GM20431 (cell line): ENCODE measurements around the gene SMTN.
"Not testable (repeated sequence)": the region's sequence is repeated elsewhere in the genome, so short reads cannot be mapped to it uniquely, and the experiment has no call there.

Experiments used
- in situ Hi-C: fragments of 300-500 bp; cut with MseI, MboI; formaldehyde crosslinking; loops from one replicate; pipeline ENCODE4 v1.15.0; 2020; ENCODE audit warnings: low sequenced_read_pairs; ENCODE audit not compliant: unreplicated experiment

SMTN gene

DNA sequence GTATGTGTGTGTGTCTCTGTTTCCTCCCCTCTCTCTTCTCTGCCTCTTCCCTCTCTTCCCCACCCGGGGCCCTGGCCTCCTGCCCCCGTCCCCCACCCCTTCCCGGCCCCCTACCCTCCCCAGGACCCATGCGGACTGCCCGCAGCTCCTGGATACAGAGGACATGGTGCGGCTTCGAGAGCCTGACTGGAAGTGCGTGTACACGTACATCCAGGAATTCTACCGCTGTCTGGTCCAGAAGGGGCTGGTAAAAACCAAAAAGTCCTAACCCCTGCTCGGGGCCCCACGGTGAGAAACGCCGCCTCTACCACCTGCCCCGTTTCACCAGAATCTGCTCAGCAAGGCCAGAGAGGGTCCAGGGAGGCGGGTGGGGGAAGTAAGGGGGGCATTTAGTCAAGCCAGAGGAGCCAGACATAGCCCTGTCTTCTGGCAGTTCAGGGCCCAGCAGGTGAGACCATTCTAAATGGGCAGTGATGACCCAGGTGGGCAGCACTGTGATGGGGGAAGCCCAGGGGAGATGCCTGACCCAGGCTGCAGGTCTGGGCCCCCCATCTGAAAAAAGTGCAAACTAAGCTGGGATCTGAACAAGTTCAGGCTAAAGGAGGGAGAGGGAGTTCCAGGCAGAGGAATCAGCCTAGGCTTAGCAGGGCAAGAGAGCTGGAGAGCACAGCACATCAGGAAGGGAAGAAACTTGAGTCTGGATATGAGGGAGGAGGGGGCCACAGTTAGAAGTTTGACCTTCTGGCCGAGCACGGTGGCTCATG is 19.8 kb downstream of the SMTN start:
- in situ Hi-C loops: no loop called here

- in situ Hi-C loops: no loop called here
These were observed 21.4 kb downstream of the SMTN start for GRCh38 chr22:31102441-31103081.

- in situ Hi-C loops: no loop called here
These were observed 22.0 kb downstream of the SMTN start for GRCh38 chr22:31103111-31103510.

DNA sequence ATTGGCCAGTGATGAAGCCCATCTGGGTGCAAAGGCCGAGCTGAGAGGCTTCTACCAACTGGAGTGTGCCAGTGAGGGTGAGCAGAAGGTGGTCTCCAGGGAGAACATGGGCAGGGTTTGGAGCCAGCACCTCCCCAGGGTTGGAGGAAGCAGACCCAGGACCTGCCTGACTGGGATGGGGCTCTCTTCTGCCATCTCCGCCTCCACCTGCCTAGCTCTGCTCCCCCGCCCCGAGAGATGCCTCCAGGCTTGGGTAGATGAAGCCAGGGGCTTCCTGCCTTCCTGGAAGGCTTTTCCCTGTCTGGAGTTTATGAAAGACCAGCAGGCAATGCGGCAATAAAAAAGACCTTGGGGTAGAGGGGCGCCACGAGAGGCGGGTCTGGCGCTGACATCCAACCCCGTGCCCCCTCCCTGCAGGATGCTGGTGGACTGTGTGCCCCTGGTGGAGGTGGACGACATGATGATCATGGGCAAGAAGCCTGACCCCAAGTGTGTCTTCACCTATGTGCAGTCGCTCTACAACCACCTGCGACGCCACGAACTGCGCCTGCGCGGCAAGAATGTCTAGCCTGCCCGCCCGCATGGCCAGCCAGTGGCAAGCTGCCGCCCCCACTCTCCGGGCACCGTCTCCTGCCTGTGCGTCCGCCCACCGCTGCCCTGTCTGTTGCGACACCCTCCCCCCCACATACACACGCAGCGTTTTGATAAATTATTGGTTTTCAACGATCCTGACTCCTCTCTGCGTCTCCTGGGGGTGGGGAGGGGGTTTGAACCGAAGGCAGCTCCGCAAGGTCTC is 23.0 kb downstream of the SMTN start:
- in situ Hi-C loops: no loop called here

- in situ Hi-C loops: no loop called here
These were observed 23.8 kb downstream of the SMTN start for GRCh38 chr22:31104869-31105268.

- in situ Hi-C loops: no loop called here
These were observed 24.3 kb downstream of the SMTN start for GRCh38 chr22:31105282-31105929.

DNA sequence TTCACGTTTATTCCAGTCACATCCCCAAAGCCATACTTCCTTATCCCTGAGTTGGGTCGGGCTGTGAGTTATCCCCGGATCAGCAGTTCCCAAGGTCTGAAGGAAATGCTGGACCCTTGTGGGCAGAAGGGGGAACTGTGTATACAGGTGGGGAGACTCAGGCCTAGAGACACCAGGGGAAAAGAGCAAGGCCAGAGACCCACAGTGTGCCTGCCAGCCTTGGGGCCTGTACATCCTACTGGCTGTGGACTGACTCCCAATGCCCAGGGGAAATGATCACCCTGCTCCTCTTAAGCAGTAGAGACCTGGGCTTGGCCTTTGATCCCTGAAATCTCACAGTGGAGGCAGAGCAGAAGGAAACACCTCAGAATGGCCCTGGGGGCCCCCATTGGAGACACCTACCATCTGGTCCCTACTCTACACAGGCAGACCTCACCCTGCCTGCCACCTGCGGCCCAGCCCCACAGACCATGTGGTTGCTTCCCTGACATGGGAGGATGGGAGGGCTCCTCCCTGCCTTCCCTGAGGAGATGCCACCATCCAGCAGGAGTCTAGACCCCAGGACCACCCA is 25.0 kb downstream of the SMTN start:
- in situ Hi-C loops: no loop called here

DNA sequence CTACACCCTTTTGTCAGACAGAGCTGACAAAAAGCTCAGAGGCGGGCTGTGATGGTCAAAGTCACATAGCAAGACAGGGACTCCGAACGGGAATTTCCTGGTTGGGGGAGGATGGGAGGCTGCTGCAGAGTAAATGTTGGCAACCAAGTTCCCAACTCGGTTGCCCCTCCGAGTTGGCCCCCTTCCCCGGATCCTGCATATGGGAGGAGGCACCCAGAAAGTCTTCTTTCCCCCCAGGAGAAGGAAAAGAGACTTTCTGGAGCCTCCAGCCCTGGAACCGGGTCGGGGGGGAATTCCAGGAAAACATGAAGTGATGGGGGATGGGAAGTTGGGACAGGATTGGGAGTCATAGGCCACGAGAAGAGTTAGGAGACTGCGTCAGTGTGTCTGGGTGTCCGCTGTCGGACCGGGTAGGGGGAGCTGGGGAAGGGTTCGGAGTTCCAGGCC is 25.6 kb downstream of the SMTN start:
- in situ Hi-C loops: no loop called here

- in situ Hi-C loops: no loop called here
These were observed 26.2 kb downstream of the SMTN start, which contains the start of gene SELENOM for GRCh38 chr22:31107178-31107893. Gene SELENOM (minus strand): TSS chr22:31107568. CDS start chr22:31107505, 63 bp downstream.

- in situ Hi-C loops: no loop called here
These were observed 26.7 kb downstream of the SMTN start for GRCh38 chr22:31107894-31108218.

DNA sequence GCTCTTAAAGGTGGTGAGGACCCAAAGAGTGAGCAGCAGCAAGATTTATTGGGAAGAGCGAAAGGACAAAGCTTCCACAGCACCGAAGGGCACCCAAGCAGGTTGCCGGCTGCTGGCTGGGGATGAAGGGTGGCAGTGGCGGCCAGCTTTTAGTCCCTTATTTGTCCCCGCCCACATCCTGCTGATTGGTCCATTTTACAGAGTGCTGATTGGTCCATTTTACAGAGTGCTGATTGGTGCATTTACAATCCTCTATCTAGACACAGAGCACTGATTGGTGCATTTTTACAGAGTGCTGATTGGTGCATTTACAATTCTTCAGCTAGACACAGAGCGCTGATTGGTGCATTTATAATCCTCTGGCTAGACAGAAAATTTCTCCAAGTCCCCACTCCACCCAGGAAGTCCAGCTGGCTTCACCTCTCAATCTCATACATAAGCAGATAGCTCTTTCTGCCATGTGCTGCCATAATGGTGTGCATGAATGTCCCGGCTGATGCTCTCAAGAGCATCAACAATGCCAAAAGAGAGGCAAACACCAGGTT is 31.5 kb downstream of the SMTN start:
- in situ Hi-C loops: not testable (repeated sequence)

GRCh38 chr22:31118046-31118820 is 37.1 kb downstream of the SMTN start:
- in situ Hi-C loops: no loop called here

DNA sequence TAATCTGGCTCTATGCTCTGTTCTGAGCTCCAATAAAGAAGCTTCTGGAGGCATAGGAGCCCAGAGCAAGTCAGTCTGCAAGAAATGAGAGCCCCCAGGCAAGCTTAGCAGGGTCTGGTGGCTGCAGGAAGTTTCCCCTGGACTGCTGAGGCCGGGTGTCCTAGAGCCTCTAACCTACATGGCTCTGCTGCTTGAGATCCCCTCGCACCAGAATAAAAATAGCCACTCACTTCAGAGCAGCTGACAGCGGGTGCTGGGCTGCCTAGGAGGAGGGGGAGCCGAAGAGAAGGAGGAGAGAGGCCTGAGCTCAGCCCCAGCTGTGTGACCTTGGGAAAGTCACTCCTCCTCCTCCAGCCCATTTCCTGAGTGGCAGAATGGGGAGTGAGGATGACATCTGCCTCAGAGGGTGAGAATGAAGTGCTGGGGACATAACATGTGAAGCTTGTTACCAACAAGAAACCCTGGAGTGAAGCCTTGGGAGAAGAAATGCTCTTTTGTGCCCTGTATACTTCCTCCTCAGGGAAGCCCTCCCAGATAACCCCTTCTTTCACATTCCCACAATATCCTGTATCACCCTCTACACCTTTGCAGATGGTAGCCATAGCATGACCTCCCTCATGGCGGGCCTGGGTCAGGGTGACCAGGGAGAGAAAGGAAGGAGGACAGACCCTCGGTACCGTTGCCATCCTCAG is 38.1 kb downstream of the SMTN start:
- in situ Hi-C loops: no loop called here

DNA sequence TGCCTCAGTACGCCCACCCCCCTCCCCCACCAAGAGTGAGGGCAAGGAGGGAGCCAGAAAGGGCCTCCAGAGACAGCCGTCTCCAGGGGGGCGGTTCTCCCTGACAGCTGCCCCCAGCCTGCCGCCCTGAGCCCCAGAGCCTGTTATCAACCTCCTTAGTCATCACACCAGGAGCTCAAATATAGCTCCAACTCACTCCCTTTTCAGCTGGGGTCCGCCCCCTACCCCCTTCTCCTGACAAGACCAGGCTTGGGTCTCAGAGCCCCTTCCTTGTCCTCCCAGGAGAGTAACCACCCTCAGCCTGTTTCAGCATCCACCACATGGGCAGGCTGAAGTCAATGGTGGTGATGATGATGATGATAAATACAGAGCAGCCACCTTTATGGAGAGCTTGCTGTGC is 39.1 kb downstream of the SMTN start:
- in situ Hi-C loops: no loop called here

DNA sequence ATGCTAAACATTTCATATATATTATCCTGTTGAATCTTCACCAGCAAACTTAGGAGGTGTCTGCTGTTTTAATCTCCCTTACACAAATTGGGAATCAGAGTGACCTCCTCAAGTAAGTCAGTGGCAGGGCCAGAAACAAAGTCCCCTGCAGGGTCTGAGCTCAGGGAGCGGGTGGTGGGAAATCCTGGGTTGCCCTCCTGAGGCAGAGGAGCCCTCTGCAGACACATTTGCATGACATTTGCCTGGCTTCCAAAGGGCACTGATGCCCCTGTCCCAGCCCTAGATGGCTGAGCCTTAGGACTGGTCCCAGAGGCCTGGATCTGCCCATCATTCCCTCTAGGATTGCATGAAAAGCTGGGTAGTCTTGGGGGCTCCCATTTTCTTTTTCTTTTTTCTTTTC is 39.5 kb downstream of the SMTN start:
- in situ Hi-C loops: no loop called here

DNA sequence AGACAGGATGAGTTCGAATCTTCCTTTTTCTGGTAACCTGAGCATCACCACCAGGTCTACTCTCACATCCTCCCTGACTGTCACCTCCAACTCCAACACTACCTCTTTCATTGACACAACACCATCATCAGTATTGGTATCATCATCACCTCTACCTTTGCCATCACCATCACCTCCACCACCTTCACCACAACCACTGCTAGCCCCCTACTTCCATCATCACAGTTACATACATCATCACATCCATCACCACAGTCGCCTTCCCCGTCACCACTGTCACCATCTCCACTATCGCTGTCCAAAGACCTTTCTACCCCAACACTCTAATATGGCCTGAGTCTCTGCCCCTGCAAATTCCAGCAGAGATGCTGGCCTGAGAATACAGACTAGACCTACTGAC is 40.3 kb downstream of the SMTN start:
- in situ Hi-C loops: no loop called here

DNA sequence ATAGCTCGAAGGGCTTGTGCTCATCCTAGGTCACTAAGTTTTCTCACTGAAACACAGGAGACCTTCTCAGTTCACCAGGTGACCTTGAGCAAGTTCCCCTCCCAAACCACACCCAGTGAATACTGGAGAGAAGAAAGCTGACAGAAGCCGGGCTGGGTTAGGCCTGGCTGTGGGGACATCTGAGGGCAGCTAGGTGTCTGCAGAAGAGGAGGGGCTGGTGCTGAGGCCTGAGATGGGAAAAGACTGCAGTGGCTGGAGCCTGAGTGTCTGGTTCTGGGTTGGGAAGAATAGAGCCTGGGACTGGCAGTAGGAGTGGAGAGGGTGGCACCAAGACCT is 41.0 kb downstream of the SMTN start:
- in situ Hi-C loops: no loop called here
